HFFc6 (cell line): ENCODE data around the gene NATD1. TPM values are rescaled to one million over a fixed set of nuclear protein-coding genes. Genes with fewer than 3 reads are reported as not detected.

Experiments
- DNase-seq: peaks from one replicate; pipeline ENCODE4 v3.0.0-alpha.2; 2018
- H3K27ac Mint-ChIP-seq: 2 replicates; pipeline ENCODE4 v1.8.0; 2020; ENCODE audit warnings: mild to moderate bottlenecking, mixed read lengths
- H3K27me3 Mint-ChIP-seq: 2 replicates; pipeline ENCODE4 v1.8.0; 2021; ENCODE audit warnings: mild to moderate bottlenecking, moderate library complexity, mixed read lengths; ENCODE audit not compliant: insufficient read depth
- H3K36me3 Mint-ChIP-seq: 2 replicates; pipeline ENCODE4 v1.8.0; 2021; ENCODE audit warnings: low read depth, mixed read lengths
- H3K4me1 Mint-ChIP-seq: 2 replicates; pipeline ENCODE4 v1.8.0; 2020; ENCODE audit warnings: low read depth, mixed read lengths
- H3K4me3 Mint-ChIP-seq: 2 replicates; pipeline ENCODE4 v1.8.0; 2020; ENCODE audit warnings: mild to moderate bottlenecking, moderate library complexity, mixed read lengths
- H3K9me3 Mint-ChIP-seq: 2 replicates; pipeline ENCODE4 v1.8.0; 2020; ENCODE audit warnings: mild to moderate bottlenecking, mixed read lengths
- total RNA-seq, 6 experiments: library from RNA; stranded (reverse); fragmentation: NEBNext Ultra II Directional; extraction: Animal tissue kit (Norgen Biotek cat#: 25700); gene quantifications; 2 replicates in 1 of 6; 3 replicates in 5 of 6; pipeline ENCODE4 v1.2.3, GENCODE V29; 2021
- TF ChIP-seq, protein P1 (sequence below): fragments of 200-600 bp; sonication (generic); IDR thresholded peaks from 2 replicates; pipeline ENCODE4 v1.5.0; 2021; ENCODE audit warnings: antibody characterized with exemption, mild to moderate bottlenecking

The NATD1 gene
- total RNA-seq, 6 experiments from 2014 or later, result 3.7 to 7.9 (median 4.1) TPM

DNA sequence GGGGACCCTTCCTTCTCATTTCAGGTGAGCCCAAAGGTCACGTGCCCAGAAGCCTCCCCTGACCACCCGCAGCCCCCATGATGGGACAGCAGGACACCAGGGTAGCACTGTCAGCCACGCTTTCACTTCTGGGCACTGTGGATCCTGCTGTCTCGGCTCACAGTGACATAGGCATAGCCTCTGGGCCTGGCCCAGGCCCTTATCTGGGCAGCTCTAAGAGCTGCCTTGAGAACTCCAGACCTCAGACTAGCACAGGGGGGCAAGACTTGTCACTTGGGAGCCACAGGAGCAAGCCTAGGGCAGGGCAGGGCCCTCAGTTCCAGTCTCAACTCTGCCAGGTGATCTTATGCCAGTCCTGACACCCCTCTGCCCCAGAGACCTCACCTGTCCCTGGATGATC lies 4.7 kb downstream of the NATD1 start:
- Mint-ChIP-seq H3K27ac (no peak overlapping the region), H3K36me3 (no peaks in the 10 kb centered on the region), H3K27me3 (peaks cover 2% of the 10 kb centered on the region; the same call in 1 of the 2 replicates), H3K4me1 (peaks cover 17% of the 10 kb centered on the region), H3K4me3 (no peak overlapping the region), H3K9me3 (no peaks in the 10 kb centered on the region)
- TF ChIP-seq, protein P1, sequence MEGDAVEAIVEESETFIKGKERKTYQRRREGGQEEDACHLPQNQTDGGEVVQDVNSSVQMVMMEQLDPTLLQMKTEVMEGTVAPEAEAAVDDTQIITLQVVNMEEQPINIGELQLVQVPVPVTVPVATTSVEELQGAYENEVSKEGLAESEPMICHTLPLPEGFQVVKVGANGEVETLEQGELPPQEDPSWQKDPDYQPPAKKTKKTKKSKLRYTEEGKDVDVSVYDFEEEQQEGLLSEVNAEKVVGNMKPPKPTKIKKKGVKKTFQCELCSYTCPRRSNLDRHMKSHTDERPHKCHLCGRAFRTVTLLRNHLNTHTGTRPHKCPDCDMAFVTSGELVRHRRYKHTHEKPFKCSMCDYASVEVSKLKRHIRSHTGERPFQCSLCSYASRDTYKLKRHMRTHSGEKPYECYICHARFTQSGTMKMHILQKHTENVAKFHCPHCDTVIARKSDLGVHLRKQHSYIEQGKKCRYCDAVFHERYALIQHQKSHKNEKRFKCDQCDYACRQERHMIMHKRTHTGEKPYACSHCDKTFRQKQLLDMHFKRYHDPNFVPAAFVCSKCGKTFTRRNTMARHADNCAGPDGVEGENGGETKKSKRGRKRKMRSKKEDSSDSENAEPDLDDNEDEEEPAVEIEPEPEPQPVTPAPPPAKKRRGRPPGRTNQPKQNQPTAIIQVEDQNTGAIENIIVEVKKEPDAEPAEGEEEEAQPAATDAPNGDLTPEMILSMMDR, result no peak
- no peak for DNase-seq

DNA sequence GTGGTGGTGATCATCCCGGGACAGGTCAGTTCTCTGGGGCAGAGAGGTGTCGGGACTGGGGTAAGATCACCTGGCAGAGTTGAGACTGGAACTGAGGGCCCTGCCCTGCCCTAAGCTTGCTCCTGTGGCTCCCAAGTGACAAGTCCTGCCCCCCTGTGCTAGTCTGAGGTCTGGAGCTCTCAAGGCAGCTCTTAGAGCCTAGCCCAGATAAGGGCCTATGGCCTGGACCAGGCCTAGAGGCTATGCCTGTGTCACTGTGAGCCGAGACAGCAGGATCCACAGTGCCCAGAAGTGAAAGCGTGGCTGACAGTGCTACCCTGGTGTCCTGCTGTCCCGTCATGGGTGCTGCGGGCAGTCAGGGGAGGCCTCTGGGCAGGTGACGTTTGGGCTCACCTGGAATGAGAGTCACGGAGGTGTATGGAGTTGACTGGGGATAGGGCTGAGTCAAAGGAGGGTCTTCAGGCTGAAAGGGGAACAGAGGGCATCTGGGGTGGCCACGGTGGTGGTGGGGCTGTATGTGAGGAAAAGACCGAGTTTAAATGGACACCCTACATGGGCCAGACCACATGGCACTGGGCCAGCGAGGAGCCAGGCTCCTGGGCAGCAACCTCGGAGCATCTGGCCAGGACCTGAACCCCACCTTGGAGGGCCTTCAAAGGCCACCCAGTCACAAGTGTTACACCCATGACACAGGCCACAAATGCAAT lies 5.5 kb downstream of the NATD1 start:
- TF ChIP-seq, protein P1, result no peak
- H3K27ac Mint-ChIP-seq, result no peak overlapping the region
- H3K36me3 Mint-ChIP-seq, result no peaks in the 10 kb centered on the region
- no peak overlapping the region for H3K4me3 Mint-ChIP-seq
- DNase-seq, result no peak
- peaks cover 17% of the 10 kb centered on the region for H3K4me1 Mint-ChIP-seq
- H3K9me3 Mint-ChIP-seq, result no peaks in the 10 kb centered on the region
- peaks cover 2% of the 10 kb centered on the region; the same call in 1 of the 2 replicates for H3K27me3 Mint-ChIP-seq

DNA sequence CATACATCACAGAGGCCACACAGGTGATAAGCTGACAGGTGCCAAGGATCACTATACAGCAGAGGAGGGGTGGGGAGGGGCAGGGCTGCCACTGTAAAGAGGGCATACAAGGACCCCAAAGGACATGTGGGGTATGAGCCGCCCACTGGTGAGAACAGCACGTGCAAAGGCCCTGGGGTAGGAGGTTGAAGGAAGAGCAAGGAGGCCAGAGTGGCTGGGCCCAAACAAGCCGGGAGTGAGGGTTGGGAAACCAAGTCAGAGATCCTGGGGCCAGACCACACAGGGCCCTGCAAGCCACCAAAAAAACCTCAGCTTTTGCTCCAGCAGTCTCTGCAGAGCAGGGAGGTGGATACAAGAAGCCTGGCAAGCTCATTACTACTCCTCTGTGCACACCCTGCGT lies 6.5 kb downstream of the NATD1 start:
- peaks cover 19% of the 10 kb centered on the region; the same call in 1 of the 2 replicates for H3K4me1 Mint-ChIP-seq
- peaks cover 2% of the 10 kb centered on the region; the same call in 1 of the 2 replicates for H3K27me3 Mint-ChIP-seq
- H3K4me3 Mint-ChIP-seq, result no peak overlapping the region
- no peaks in the 10 kb centered on the region for H3K9me3 Mint-ChIP-seq
- TF ChIP-seq, protein P1, result no peak
- no peak for DNase-seq
- H3K27ac Mint-ChIP-seq, result no peak overlapping the region
- no peaks in the 10 kb centered on the region for H3K36me3 Mint-ChIP-seq

DNA sequence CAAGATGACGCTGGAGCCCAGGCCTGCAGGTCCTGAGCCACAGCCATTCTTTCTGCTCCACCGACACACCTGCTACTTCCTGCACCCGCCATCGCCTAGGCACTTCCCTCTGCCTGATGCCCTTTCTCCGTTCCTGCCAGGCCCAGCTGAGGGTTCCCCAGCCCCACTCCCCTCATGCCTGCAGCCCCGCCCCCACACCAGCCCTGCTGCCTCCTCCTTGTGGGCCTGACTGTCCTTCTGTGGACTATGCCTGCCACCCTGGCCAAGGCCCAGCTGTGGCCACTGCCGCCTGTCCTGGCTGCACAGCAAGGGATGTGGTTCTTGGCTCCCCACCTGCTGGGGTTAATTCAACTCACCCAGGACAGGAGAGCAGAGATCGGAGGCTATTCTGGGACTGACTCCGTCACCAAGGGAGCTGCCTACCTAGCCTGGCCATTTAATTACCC lies 7.5 kb downstream of the NATD1 start:
- Mint-ChIP-seq H3K27me3 (peaks cover 5% of the 10 kb centered on the region), H3K4me3 (no peak overlapping the region), H3K9me3 (no peaks in the 10 kb centered on the region), H3K36me3 (no peaks in the 10 kb centered on the region), H3K27ac (no peak overlapping the region), H3K4me1 (peaks cover 14% of the 10 kb centered on the region; the same call in 1 of the 2 replicates)
- TF ChIP-seq, protein P1, result no peak
- DNase-seq, result no peak

DNA sequence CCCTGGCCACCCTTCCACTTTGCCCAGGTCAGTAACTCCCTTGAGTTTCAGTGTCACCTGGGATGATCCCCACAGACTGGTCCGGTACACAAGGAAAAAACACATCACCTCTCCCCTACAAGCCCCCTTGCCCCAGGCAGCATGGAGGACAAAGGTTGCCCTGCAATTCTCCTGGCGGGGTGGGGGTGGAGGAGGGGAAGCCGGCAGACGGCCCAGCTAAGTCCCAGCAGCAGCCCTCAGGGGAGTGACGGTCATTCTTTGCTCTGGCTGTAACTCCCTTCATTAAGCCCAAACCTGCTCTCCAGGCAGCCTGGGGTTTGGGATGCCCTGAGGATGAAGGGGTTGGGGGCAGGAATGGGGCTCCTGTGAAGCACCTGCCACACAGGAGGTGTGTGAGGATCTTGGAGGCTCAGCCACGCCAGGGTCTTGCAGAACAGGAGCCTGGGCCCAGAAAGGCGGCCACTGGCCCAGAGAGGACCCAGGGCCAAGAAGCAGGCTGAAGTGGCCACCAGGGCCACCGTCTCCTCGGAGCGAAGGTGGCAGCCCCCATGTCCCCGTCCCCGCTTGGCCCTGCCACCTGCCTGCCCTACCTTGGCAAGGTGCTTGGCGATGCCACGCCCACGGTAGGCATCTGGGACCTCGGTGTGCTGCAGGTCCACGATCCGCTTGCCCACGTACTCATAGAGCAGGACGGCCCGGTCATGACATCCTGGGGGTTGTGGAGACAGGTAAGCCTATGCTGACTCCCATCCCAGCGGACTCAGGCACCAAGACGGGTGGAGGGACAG lies 9.5 kb downstream of the NATD1 start:
- Mint-ChIP-seq H3K27me3 (peaks cover 5% of the 10 kb centered on the region), H3K9me3 (no peaks in the 10 kb centered on the region), H3K36me3 (no peaks in the 10 kb centered on the region), H3K27ac (no peak overlapping the region), H3K4me1 (peaks cover 8% of the 10 kb centered on the region; the same call in 1 of the 2 replicates), H3K4me3 (no peak overlapping the region)
- no peak for DNase-seq
- TF ChIP-seq, protein P1, result no peak
